PC-9 (cell line): ENCODE data around the gene KPNB1.

Source experiments
- CTCF ChIP-seq: fragments of 200-600 bp; sonication (generic); conservative IDR thresholded peaks from 2 replicates; pipeline ENCODE4 v1.6.1; 2017; ENCODE audit warnings: mixed run types, antibody characterized with exemption, mild to moderate bottlenecking, moderate library complexity
- EZH2 ChIP-seq: fragments of 200-600 bp; sonication (generic); IDR thresholded peaks from 2 replicates; pipeline ENCODE4 v1.8.0; 2017; ENCODE audit warnings: antibody characterized with exemption, low read depth

- TF ChIP-seq CTCF (no peak), EZH2 (no peak)
Measured at GRCh38 chr17:47669081-47669480, 19.4 kb downstream of the KPNB1 start.
